ENCODE results near the gene DMKN.

DNA sequence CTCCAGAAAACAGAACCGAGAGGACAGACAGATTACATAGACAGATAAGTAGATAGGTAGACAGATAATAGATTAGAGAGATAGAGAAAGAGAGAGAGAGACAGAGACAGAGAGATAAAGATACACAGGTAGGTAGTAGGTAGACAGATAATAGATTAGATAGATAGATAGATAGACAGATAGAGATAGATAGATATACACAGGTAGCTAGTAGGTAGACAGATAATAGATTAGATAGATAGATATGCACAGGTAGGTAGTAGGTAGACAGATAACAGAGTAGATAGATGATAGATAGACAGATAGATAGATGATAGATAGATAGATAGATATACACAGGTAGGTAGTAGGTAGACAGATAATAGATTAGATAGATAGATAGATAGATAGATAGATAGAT, 55.3 kb downstream of the DMKN start:
- TF ChIP-seq POLR2A (IDR thresholded peaks at IDR 0.05; ENCODE audit: low read depth, low read length) (no peak), POLR2AphosphoS5 (IDR thresholded peaks at IDR 0.05; ENCODE audit: insufficient read depth, low read depth, low read length) (no peak), JUN (IDR thresholded peaks at IDR 0.05; ENCODE audit: borderline replicate concordance, insufficient read depth, insufficient read length, low read depth) (no peak), GATA2 (IDR thresholded peaks at IDR 0.05; ENCODE audit: insufficient read depth, insufficient read length, low read depth, low read length) (no peak), EZH2 (IDR thresholded peaks at IDR 0.05; ENCODE audit: borderline replicate concordance, low read depth, low read length, severe bottlenecking) (no peak), FOS (IDR thresholded peaks at IDR 0.05; ENCODE audit: borderline replicate concordance, insufficient read depth, low read length) (no peak)
- TF ChIP-seq, protein P1, sequence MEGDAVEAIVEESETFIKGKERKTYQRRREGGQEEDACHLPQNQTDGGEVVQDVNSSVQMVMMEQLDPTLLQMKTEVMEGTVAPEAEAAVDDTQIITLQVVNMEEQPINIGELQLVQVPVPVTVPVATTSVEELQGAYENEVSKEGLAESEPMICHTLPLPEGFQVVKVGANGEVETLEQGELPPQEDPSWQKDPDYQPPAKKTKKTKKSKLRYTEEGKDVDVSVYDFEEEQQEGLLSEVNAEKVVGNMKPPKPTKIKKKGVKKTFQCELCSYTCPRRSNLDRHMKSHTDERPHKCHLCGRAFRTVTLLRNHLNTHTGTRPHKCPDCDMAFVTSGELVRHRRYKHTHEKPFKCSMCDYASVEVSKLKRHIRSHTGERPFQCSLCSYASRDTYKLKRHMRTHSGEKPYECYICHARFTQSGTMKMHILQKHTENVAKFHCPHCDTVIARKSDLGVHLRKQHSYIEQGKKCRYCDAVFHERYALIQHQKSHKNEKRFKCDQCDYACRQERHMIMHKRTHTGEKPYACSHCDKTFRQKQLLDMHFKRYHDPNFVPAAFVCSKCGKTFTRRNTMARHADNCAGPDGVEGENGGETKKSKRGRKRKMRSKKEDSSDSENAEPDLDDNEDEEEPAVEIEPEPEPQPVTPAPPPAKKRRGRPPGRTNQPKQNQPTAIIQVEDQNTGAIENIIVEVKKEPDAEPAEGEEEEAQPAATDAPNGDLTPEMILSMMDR (IDR thresholded peaks at IDR 0.05; ENCODE audit: extremely low read depth in 1 of 2, insufficient read depth in 1 of 2, low read depth in 1 of 2, low read length in 2 of 2) = no peak
- TF ChIP-seq, protein P2, sequence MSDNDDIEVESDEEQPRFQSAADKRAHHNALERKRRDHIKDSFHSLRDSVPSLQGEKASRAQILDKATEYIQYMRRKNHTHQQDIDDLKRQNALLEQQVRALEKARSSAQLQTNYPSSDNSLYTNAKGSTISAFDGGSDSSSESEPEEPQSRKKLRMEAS (IDR thresholded peaks at IDR 0.05; ENCODE audit: insufficient read depth, insufficient read length) = no peak

Data from endothelial cell of umbilical vein (primary cell).